Stomach (tissue), 4 donors: ENCODE measurements around the gene PSMA1.

Experiments
- CTCF ChIP-seq, 7 experiments: fragments of 450-650 bp in 4 of 7; fragments of 200-600 bp in 3 of 7; sonication (generic) in 3 of 7; IDR thresholded peaks; one replicate each; pipeline ENCODE4 v1.5.1; 2016 to 2019; ENCODE audit warnings: antibody characterized with exemption in 7 of 7, control low read depth in 2 of 7, mild to moderate bottlenecking in 1 of 7
- EP300 ChIP-seq: sonication (generic); formaldehyde crosslinking; IDR thresholded peaks from one replicate; pipeline ENCODE4 v1.6.1; 2017; ENCODE audit warnings: antibody characterized with exemption
- POLR2A ChIP-seq, 4 donors: fragments of 450-650 bp; IDR thresholded peaks; one replicate each; pipeline ENCODE4 v1.6.1; 2016; ENCODE audit warnings: antibody characterized with exemption in 4 of 4, control low read depth in 2 of 4, mild to moderate bottlenecking in 1 of 4, moderate library complexity in 1 of 4

- no peak for TF ChIP-seq CTCF (IDR thresholded peaks at IDR 0.05)
- no peak for TF ChIP-seq EP300
- no peak for TF ChIP-seq POLR2A (IDR thresholded peaks at IDR 0.05)
Observed at GRCh38 chr11:14566331-14567063, 46.3 kb upstream of the PSMA1 start.
